Measurements from ENCODE around the gene KRTAP10-2. TPM values are rescaled to one million over a fixed set of nuclear protein-coding genes. Genes with fewer than 3 reads are reported as not detected.

The KRTAP10-2 gene
- total and polyA plus RNA-seq, 8 donors: 0.24 TPM; not detected in 7

DNA sequence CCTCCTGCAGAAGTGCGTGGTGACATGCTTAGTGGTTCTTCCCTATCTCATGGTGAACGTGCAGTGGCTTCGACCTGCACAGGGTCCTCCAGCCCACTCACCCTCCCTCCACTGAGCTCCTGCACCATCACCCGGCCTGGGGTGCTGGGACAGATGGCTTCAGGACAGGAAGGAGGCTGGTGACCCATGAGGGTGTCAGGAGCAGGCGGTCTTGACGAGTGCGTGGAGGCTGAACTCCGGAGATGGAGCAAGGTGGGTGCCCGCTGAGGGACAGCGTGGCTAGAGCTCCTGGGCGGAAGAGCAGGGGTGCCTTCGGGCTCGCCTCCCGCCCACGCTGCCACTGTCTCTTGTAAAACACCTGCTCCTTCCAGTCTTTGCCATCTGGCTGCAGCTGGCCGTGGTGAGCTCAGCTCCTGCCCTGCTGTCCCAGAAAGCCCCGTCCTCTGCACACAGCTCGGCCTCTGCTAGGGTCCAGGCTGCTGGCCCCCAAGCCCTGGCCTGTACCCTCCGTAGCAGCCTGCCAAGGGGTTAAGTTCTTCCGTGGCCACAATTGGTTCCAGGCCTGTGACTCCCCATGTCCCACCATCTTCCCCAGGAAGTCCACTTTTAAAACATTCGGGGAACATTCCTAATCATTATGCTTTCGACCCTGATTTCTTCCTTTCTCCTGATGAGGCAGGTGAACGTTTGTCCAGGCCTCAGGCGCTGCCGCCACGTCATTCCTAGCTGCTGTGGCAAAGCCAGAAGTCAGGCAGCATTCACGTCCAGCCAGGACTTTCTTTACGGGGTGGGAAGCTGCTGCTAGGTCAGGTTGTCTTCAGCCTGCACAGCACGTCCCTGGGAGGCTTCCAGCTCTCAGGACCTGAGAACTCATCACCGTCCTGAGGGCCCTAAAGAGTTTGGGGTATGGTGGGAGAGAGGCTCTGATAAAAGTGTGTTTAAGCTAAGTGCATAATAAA is 19.4 kb downstream of the KRTAP10-2 start:
- Histone ChIP-seq H3K4me3 (no peak overlapping the region), H3K36me3 (no peaks in the 10 kb centered on the region), H3K4me1 (no peaks in the 10 kb centered on the region), H3K27me3 (peaks cover 0 to 20% of the 10 kb centered on the region in 2 donors), H3K27ac (no peak overlapping the region), H3K9me3 (no peaks in the 10 kb centered on the region)
- DNase-seq (peak in 1 of 4 donors; percentile 63), ATAC-seq (no peak)
- TF ChIP-seq, protein P1, sequence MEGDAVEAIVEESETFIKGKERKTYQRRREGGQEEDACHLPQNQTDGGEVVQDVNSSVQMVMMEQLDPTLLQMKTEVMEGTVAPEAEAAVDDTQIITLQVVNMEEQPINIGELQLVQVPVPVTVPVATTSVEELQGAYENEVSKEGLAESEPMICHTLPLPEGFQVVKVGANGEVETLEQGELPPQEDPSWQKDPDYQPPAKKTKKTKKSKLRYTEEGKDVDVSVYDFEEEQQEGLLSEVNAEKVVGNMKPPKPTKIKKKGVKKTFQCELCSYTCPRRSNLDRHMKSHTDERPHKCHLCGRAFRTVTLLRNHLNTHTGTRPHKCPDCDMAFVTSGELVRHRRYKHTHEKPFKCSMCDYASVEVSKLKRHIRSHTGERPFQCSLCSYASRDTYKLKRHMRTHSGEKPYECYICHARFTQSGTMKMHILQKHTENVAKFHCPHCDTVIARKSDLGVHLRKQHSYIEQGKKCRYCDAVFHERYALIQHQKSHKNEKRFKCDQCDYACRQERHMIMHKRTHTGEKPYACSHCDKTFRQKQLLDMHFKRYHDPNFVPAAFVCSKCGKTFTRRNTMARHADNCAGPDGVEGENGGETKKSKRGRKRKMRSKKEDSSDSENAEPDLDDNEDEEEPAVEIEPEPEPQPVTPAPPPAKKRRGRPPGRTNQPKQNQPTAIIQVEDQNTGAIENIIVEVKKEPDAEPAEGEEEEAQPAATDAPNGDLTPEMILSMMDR (IDR thresholded peaks at IDR 0.05): no peak
- intact Hi-C loops (cut with DNase I): no loop called here

DNA sequence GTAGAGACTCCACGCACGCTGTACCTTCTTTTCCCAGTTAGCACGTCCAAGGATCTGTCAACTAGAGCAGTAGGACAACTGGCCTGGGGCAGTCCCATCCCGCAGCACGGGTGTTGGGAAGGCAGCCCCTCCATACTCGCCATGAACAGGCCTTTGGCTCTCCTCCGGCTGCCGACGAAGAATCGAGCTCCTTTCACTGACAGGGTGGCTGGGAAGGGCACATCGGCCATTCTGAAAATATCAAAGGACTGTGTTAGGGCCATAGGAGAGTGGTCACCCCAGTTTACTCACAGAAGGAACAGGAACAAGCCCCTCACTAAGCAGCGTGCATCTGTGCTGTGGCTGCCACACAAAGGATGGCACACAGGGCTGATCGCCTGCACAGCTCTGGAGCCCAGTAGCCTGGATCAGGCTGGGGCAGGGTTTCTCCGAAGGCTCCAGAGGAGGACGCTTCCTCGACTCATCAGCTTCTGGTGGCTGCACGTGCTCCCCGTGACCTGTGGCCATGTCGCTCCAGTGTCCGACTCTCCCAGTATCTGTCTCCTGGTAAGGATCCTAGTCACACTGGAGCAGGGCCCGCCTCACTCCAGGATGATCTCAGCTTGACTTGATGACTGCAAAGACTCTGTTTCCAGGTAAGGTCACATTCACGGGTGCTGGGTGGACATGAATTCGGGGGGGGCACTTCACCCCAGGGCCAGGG is 20.3 kb downstream of the KRTAP10-2 start:
- H3K36me3 ChIP-seq: no peaks in the 10 kb centered on the region
- DNase-seq: no peak
- no peaks in the 10 kb centered on the region for H3K9me3 ChIP-seq
- no peaks in the 10 kb centered on the region for H3K4me1 ChIP-seq
- TF ChIP-seq, protein P1 (IDR thresholded peaks at IDR 0.05): no peak
- H3K4me3 ChIP-seq: no peak overlapping the region
- intact Hi-C loops (cut with DNase I): no loop called here
- H3K27me3 ChIP-seq: peaks cover 0 to 20% of the 10 kb centered on the region in 2 donors
- no peak overlapping the region for H3K27ac ChIP-seq
- ATAC-seq: no peak

DNA sequence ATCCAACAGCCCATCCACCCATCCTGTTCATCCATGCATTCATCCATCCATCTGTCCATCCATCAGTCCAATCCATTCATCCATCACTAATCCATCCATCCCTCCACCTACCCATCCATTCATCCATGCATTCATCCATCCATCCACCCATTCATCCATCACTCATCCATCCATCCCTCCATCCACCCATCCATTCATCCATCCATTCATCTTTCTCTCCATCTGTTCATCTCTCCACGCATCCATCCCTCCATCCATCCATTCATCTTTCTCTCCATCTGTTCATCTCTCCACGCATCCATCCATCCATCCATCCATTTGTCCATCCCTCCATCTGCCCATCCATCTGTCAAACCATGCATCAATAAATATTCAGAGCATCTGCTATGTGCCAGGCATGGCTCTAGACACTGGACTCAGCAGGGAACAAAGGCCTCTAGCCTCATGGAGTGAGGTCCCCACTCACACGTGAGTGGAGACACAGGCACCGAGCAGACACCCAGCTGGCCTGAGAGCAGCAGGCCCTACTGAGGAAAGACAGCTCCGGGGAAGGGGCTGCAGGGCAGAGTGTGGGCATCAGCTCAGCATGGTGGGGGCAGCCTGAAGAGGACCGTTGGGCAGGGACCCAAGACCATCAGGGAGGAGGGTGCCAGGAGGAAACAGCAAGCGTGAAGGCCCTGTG is 20.9 kb downstream of the KRTAP10-2 start:
- no peak overlapping the region for H3K4me3 ChIP-seq
- ATAC-seq: no peak
- DNase-seq: peak in 1 of 4 donors; percentile 16
- H3K27ac ChIP-seq: no peak overlapping the region
- intact Hi-C loops (cut with DNase I): no loop called here
- no peaks in the 10 kb centered on the region for H3K9me3 ChIP-seq
- no peaks in the 10 kb centered on the region for H3K36me3 ChIP-seq
- peaks cover 0 to 20% of the 10 kb centered on the region in 2 donors for H3K27me3 ChIP-seq
- TF ChIP-seq, protein P1 (IDR thresholded peaks at IDR 0.05): no peak
- no peaks in the 10 kb centered on the region for H3K4me1 ChIP-seq

DNA sequence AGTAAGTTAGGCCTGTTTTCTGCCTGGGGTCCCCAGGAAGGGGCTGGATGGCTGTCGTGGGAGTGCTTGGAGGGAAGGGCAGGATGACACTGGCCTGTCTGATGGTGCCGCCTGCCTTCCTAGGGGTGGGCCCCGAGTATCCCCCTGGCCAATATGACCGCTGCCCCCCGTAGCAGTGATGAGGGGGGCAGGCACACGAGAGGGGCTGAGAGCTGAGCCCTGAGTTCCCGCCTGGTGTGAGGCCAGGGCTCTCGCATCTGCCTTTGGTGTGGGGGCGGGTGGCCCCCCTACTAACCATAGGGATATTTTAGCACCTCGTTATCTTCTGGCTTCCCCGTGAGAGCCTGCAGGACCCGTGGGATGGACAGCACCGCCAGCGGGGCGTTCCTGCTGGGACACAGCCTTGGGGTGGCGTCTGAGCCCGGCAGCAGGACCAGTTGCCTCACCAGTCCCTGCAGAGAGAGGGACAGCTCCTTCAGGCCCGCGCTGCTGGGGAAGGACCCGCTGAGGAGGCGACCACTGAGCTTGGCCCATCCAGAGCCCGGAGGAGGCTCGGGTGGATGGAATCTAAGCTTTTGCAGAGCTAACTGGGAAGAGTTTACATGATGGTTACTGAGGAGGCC is 21.7 kb downstream of the KRTAP10-2 start:
- Histone ChIP-seq H3K36me3 (no peaks in the 10 kb centered on the region), H3K27ac (no peak overlapping the region), H3K4me3 (no peak overlapping the region), H3K27me3 (peaks cover 0 to 20% of the 10 kb centered on the region in 2 donors), H3K9me3 (no peaks in the 10 kb centered on the region), H3K4me1 (no peaks in the 10 kb centered on the region)
- ATAC-seq (no peak), DNase-seq (peak in 2 of 4 donors; percentile 19 to 70)
- TF ChIP-seq, protein P1 (IDR thresholded peaks at IDR 0.05): no peak
- intact Hi-C loops (cut with DNase I): no loop called here

Data from left lung (tissue), 10 donors.